GM19240 (cell line): ENCODE measurements around the gene PPP1R36.
"Not testable (repeated sequence)": the region's sequence is repeated elsewhere in the genome, so short reads cannot be mapped to it uniquely, and the experiment has no call there.

Experiments
- DNase-seq: peaks from one replicate; pipeline ENCODE4 v3.0.0; 2011; ENCODE audit warnings: low spot score; ENCODE audit not compliant: insufficient read length

The PPP1R36 gene

DNA sequence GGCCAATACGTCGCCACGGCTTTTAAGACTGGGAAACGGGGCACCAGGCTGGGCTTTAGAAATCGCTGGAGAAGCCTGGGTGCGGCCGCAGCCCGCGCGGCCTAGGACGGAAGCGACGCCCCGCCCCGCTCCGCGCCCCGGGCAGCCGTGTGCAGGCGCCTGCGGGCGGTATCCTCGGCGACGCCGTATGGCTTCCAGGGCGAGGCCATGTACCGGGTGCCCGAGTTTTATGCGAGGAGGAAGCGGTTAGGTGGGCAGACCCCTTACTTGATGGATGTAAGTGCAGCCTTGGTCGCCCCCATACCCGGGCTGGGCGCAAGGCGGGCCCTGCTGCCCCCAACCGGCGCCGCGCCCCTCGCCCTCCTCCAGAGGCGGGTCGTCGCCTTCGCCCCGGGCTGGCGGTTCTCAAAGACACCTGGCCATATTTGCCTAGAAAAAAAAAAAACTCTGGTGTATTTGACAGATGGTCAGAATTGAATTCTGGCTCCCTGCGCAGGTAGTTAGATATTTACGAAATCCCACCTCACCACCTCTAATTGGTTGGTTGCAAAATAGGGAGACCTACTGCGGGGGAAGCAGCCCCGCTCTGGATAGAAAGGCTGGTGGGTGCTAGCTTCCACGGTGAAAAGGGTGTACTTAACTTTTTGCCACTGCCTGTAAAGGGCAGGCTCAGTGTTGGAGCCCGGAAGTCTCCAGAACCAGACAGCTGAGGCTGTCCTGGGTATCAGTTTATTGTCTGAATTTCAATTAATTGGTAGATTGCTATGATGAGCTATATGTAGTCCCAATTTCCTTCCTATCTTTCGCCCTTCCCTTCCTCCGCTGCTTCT is at the start of gene PPP1R36:
Gene PPP1R36, plus strand, starts transcription at position 171 of the 830 bp plus-strand sequence. Its CDS starts 37 bp downstream, at position 208.
- no peak for DNase-seq

DNA sequence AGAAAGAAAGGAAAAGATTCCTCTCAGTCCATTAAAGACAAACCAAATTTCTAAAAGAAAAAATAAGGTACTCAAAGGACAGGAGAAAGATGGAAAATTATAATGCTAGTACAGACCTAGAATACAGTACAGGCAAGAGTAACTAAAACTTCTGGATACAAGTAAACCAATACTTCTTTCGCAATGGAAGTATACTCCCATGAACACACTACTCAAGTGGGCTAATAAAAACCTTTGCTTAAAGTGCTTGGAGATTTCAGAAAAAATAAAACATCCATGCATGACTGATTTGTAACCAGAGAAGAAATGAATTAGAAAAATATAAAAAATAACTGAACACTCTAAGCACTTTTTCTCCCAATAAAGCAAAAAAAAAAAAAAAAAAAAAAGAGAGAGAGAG is 49.7 kb upstream of the PPP1R36 start:
- no peak for DNase-seq

- no peak for DNase-seq
Observed at GRCh38 chr14:64501411-64502171, 48.2 kb upstream of the PPP1R36 start.

DNA sequence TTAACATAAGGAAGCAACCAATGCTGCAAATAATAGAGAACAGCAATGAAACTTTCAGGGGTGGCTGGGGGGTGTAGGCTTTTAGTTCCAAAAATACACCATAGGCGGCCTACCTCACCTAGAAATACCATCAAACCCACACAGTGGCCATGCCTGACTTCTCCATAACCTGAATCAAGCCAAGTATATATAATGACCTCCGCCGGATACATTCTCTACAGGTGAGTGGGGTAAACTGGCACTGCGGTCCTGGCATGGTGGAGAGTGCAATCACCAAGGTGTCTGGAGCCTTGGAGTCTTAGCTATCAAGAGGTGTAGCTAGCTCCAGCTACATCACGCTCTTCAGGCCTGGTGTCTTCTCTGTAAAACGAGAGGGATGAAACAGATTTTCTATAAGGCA is 47.3 kb upstream of the PPP1R36 start:
- no peak for DNase-seq

DNA sequence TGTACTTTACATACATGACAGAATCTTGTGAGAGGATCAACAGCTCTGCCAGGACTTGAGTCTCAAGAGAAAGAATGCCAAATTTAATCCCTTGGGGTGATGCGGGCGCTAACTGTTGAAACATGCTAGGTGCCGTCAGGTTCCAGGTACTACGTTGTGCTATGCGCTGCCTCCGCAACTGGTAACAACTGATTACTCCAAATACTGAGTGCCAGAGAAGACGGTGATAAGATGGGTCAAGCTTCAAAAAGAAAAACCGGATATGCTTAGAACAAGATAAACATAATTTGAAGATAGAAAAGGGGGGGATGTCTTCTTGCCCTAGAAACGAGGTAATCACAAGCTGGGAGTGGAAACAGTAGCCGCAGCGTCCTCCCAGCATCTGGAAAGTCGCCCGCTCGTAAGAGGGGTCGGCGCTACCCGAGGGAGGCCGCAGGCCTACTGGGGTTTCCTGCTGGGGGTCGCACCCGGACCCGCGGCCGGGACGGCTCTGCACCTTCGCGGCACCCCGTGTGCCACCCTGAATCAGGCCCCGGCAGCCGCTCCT is 46.8 kb upstream of the PPP1R36 start:
- DNase-seq, result no peak

DNA sequence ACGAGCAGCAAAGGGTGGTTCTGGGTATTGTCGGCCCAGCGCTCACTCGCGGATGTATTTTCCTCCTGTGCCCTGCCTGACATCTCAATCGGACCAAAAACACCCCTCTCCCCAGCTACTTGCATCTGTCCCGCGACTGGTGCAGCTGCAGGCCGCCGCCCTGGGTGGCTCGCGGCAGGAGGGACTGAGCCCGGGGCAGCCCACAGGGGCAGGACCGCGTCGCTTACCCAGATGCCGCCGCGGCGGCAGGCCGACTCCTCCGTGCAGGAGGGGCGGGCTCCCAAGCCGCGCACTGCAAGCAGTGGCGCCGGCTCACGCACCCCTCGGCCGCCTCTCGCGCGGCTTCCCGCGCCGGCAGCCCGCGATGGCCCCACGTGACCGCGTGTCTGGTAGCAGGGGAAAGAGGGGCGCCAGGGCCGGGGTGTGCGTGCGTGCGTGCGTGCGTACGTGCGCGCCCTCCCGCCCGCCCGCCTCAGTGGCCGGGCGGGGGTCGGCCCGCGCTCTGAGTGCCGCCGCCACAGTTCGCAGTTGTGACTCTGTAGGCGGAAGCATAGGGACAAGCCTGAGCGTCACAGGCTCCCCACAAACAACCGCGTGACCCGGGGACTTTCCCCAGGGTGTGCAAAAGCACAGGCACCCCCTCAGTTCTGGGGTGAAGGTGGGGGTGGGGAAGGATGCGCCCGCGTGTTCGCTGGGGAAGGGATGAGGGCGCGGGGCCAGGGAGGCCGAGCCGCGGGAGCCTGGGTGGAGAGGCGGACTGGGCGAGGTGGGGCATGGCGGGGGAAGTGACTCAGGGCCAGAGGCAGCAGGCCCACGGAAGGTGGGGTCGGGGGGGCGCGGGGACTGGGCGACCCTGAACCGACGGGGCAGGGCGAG is 46.1 kb upstream of the PPP1R36 start, which contains the start of gene ZBTB25:
Gene ZBTB25, minus strand, starts transcription at position 405 of the 876 bp plus-strand sequence. CDS start 13,305 bp downstream, outside the sequence.
- peak; percentile 25 for DNase-seq

- no peak for DNase-seq
Observed at GRCh38 chr14:64504310-64504896, 45.4 kb upstream of the PPP1R36 start, which contains the start of gene ZBTB1. Gene ZBTB1 (plus strand): TSS chr14:64504770. CDS start chr14:64521505, 16,735 bp downstream.

GRCh38 chr14:64504897-64505794 is 44.6 kb upstream of the PPP1R36 start:
- DNase-seq, result no peak

- no peak for DNase-seq
Observed at GRCh38 chr14:64506721-64507120, 43.0 kb upstream of the PPP1R36 start.

DNA sequence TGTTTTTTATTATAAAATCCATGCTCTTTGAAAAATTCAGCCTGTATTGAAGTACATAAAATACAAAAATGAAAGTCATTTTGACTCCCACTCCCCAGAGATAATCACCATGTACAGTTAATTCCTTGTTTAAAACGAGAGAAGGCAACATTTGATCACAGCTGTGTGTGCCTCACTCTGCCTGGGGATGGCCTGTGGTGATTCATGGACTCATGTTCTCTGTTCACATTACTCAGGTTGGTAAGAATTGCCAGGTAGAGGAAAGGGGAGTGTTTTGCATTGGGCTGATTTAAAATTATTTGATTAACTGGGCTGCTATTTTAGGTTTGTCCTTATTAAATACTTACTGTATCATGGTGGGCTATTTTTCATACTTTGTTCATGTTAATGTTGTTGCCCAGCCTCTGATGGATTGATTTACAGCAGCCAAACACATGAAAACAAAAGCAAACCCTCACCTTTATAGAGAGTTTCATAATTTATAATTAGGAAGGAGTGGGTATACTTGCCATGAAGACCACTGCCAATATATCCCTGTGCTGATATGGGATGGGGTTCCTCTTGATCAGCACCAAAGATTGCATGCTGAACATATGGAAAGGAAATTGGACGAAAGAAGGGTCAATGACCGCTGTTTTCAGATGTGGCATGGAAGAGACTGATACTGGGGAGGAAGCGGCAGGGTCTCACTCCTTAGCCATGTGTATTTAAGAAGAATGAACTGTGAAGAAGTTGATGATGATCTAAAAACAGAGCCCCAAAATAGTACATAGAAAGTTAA is 42.2 kb upstream of the PPP1R36 start:
- no peak for DNase-seq

GRCh38 chr14:64508215-64508776 is 41.5 kb upstream of the PPP1R36 start:
- no peak for DNase-seq

GRCh38 chr14:64509036-64509435 is 40.7 kb upstream of the PPP1R36 start:
- no peak for DNase-seq

- no peak for DNase-seq
Observed at GRCh38 chr14:64510825-64511671, 38.7 kb upstream of the PPP1R36 start.

DNA sequence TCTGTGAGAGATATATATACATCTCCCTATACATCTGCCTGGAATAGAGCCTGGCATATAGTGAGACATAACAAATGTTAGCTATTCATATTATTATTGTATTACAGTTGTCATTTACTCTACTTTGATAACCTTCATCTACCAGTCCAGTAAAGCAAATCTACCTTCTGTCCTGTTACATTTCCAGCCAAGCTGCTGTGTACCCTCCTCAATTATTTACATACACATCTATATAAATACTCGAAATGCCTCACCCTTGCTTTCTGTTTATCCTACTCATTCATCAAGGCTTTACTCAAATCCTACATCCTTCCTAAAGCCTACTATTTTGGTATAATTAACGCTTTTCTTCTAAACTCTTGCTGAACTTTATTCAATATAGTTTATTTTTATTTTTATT is 36.5 kb upstream of the PPP1R36 start:
- no peak for DNase-seq

DNA sequence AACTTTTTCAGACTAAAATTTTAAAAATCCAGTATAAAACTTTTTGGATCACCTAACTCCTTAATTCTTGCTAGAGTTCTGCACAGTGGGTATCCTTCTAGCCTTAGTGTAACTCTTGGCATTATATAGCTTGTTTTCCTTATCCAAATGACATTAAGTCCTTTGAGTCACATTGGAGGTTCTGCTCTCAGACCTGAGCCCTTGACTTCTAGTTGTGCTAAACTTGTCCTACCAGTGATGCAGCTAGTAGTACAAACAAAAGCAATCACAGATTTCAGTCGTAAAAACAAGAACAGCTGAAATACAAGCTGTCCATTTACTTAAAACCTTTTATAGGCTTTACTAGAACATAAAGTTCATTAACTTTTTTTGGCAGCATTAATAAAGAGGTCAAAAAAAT is 34.7 kb upstream of the PPP1R36 start:
- DNase-seq, result no peak

GRCh38 chr14:64516969-64517368 is 32.8 kb upstream of the PPP1R36 start:
- no peak for DNase-seq

DNA sequence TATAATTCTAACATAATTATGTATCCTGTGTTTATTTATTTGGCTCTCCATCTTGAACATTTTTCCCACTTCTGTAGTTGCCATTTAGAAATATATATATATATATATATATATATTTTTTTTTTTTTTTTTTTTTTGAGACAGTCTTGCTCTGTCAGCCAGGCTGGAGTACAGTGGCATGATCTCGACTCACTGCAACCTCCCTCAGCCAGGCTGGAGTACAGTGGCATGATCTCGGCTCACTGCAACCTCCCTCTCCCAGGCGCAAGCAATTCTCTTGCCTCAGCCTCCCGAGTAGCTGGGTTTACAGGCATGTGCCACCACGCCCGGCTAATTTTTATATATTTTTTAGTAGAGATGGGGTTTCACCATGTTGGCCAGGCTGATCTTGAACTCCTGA is 32.1 kb upstream of the PPP1R36 start:
- not testable (repeated sequence) for DNase-seq

DNA sequence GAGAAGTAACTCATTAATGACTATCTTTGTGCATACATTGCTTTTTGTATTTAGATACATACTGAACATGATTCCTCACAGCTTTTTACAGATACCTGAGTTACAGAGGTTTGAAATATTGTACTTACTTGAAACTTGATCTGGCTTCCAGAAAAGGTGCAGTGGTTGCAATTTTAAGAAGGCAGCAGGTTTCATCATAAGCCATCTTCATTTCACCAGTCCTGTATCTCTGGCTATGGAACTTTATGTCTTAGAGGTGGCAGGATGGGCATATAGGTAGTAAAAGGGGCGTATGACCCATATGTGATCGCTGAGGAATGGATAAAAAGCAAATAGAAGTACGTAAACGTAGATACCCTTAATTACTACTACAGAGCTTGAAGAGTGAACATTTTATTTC is 31.5 kb upstream of the PPP1R36 start:
- no peak for DNase-seq
